Adrenal gland (tissue), 12 donors: Measurements from ENCODE around the gene CFLAR. TPM values are rescaled to one million over a fixed set of nuclear protein-coding genes. Genes with fewer than 3 reads are reported as not detected.

Experiments
- DNase-seq, 7 donors: peaks; one replicate each; pipeline ENCODE4 v3.0.0-alpha.2; 2019 to 2020
- H3K27ac ChIP-seq, 5 donors: fragments of 200-600 bp; sonication (generic) in 4 of 5; 1 replicate in 3 of 5; 2 replicates in 2 of 5; pipeline versions ENCODE4 v1.5.1 to v1.8.0; 2016 to 2020; ENCODE audit warnings: mild to moderate bottlenecking in 1 of 5
- H3K27me3 ChIP-seq: fragments of 200-600 bp; 2 replicates; pipeline ENCODE4 v1.8.0; 2021
- H3K36me3 ChIP-seq, 2 donors: fragments of 200-600 bp; replicated peaks in 1 of 2; 1 replicate in 1 of 2; 2 replicates in 1 of 2; pipeline versions ENCODE4 v1.5.1 to v1.8.0; 2018 to 2022
- H3K4me1 ChIP-seq, 2 donors: fragments of 200-600 bp; replicated peaks in 1 of 2; 1 replicate in 1 of 2; 2 replicates in 1 of 2; pipeline versions ENCODE4 v1.5.1 to v1.8.0; 2018 to 2021
- H3K4me3 ChIP-seq, 4 donors: fragments of 200-600 bp; sonication (generic) in 3 of 4; one replicate each; pipeline ENCODE4 v1.5.1; 2016 to 2018
- H3K9me3 ChIP-seq, 3 donors: fragments of 200-600 bp; sonication (generic) in 1 of 3; replicated peaks in 1 of 3; 1 replicate in 2 of 3; 2 replicates in 1 of 3; pipeline versions ENCODE4 v1.5.1 to v1.8.0; 2016 to 2021
- CTCF ChIP-seq, 6 experiments: fragments of 450-650 bp in 4 of 6; fragments of 200-600 bp in 2 of 6; sonication (generic) in 1 of 6; IDR thresholded peaks; 1 replicate in 5 of 6; 2 replicates in 1 of 6; pipeline versions ENCODE4 v1.5.1 to v1.8.0; 2016 to 2021; ENCODE audit warnings: antibody characterized with exemption in 6 of 6, mild to moderate bottlenecking in 2 of 6, moderate library complexity in 1 of 6
- POLR2A ChIP-seq, 2 donors: fragments of 450-650 bp; IDR thresholded peaks; one replicate each; pipeline ENCODE4 v1.6.1; 2017; ENCODE audit warnings: antibody characterized with exemption in 2 of 2, mild to moderate bottlenecking in 2 of 2, moderate library complexity in 1 of 2
- WGBS, 4 donors: extraction: QIAGEN DNeasy Blood & Tissue Kit in 2 of 4; methylation state at CpG; one replicate each; pipeline versions ENCODE4 v1.1.5 to v1.1.7; 2013 to 2017; 5-methylcytosine and 5-hydroxymethylcytosine counted together
- intact Hi-C, 2 donors: fragments of 100-400 bp; cut with DNase I; formaldehyde crosslinking; loops; one replicate each; pipeline versions ENCODE4 v1.14.1 to v1.15.0; 2022 to 2023
- polyA plus RNA-seq, 3 donors: library from polyadenylated mRNA; stranded (reverse); fragments of 200-250 nt in 2 of 3; fragments of 350-450 nt in 1 of 3; fragmentation: Illumina TruSeq in 1 of 3; extraction: RNeasy Lipid Tissue Mini Kit (QIAGEN cat#74804) in 1 of 3; gene quantifications; one replicate each; pipeline ENCODE4 v1.2.3, GENCODE V29; 2013 to 2014
- total RNA-seq, 9 donors: library from RNA; depleted of rRNA in 4 of 9; stranded (reverse); fragments of >200 nt in 4 of 9; fragments of 120-200 nt in 1 of 9; fragmentation: NEBNext Ultra II Directional in 1 of 9; extraction: Animal tissue kit (Norgen Biotek cat#: 25700) in 1 of 9; gene quantifications; one replicate each; pipeline versions ENCODE4 v1.1.0 to v1.2.4, GENCODE V29; 2013 to 2023
- donor health status: healthy with polysubstance abuse.
- donor health status: Bipolar disorder and iron deficiency.
- donor health status: DM: yes; HTN: yes; CAD: no.
- donor health status: DM: no; HTN: no; CAD: no.
- donor health status: DM: no; HTN: no; CAD: no.
- donor health status: DM: yes; HTN: yes; CAD: no.

CFLAR gene
- total and polyA plus RNA-seq, 12 donors: 47.1 to 267 (median 91.8) TPM

DNA sequence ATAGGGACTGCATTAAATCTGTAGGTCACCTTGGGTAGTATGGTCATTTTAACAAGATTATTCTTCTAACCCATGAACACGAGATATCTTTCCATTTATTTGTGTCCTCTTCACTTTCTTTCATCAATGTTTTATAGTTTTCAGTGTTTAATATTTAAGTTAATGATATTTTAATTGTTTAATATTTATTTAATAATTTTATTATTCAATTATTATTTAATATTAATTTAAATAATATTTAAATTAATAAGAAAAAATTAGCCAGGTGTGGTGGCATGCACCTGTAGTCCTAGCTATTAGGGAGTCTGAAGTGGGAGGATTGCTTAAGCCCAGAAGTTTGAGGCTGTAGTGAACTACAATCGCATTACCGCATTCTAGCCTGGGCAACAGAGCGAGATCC is 100.0 kb downstream of the CFLAR start:
- Histone ChIP-seq H3K27ac (no peak overlapping the region), H3K36me3 (peaks cover 0 to 7% of the 10 kb centered on the region in 2 donors), H3K27me3 (no peaks in the 10 kb centered on the region), H3K4me3 (no peak overlapping the region), H3K9me3 (no peaks in the 10 kb centered on the region), H3K4me1 (peaks cover 4 to 10% of the 10 kb centered on the region in 2 donors)
- DNase-seq: no peak
- 92 to 98% (median 95%) methylated on average over 4 of the region's 4 CpGs for WGBS, 4 donors
- TF ChIP-seq POLR2A (IDR thresholded peaks at IDR 0.05): no peak
- TF ChIP-seq CTCF (IDR thresholded peaks at IDR 0.05): no peak
- intact Hi-C loops: no loop called here

DNA sequence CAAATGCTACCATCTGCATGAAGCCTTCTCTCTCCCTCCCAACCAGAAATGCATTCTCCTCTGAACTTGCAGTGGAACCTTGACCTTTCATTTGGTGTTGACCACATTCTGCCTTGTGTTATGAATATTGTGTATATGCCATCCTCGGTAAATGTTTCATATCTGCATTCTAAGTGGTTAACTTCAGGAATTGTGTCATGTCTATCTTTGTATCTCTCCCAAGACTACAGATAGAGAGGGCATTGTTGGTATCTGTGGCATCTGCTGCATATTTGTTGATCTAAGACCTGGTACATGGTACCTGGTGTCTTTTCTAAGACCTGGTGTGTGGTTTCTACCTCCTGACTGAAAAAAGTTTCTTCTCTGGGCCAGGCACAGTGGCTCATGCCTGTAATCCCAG is 101.0 kb downstream of the CFLAR start:
- Histone ChIP-seq H3K4me3 (no peak overlapping the region), H3K27me3 (no peaks in the 10 kb centered on the region), H3K9me3 (no peaks in the 10 kb centered on the region), H3K4me1 (peaks cover 4 to 10% of the 10 kb centered on the region in 2 donors), H3K36me3 (peaks cover 0 to 7% of the 10 kb centered on the region in 2 donors), H3K27ac (no peak overlapping the region)
- no peak for TF ChIP-seq CTCF (IDR thresholded peaks at IDR 0.05)
- TF ChIP-seq POLR2A (IDR thresholded peaks at IDR 0.05): no peak
- WGBS, 4 donors: 58 to 73% (median 62%) methylated on average over 1 of the region's 1 CpG
- intact Hi-C loops: no loop called here
- DNase-seq: no peak

- no peak overlapping the region for H3K4me3 ChIP-seq
- peaks cover 4 to 10% of the 10 kb centered on the region in 2 donors for H3K4me1 ChIP-seq
- H3K36me3 ChIP-seq: peaks cover 0 to 7% of the 10 kb centered on the region in 2 donors
- H3K27ac ChIP-seq: no peak overlapping the region
- no peaks in the 10 kb centered on the region for H3K9me3 ChIP-seq
- WGBS, 4 donors: 88 to 100% (median 93%) methylated on average over 6 of the region's 6 CpGs
- H3K27me3 ChIP-seq: no peaks in the 10 kb centered on the region
- TF ChIP-seq POLR2A (IDR thresholded peaks at IDR 0.05) (no peak), CTCF (IDR thresholded peaks at IDR 0.05) (no peak)
- DNase-seq: no peak
- intact Hi-C loops: no loop called here
Measured at GRCh38 chr2:201218780-201219179, 102.8 kb downstream of the CFLAR start.

DNA sequence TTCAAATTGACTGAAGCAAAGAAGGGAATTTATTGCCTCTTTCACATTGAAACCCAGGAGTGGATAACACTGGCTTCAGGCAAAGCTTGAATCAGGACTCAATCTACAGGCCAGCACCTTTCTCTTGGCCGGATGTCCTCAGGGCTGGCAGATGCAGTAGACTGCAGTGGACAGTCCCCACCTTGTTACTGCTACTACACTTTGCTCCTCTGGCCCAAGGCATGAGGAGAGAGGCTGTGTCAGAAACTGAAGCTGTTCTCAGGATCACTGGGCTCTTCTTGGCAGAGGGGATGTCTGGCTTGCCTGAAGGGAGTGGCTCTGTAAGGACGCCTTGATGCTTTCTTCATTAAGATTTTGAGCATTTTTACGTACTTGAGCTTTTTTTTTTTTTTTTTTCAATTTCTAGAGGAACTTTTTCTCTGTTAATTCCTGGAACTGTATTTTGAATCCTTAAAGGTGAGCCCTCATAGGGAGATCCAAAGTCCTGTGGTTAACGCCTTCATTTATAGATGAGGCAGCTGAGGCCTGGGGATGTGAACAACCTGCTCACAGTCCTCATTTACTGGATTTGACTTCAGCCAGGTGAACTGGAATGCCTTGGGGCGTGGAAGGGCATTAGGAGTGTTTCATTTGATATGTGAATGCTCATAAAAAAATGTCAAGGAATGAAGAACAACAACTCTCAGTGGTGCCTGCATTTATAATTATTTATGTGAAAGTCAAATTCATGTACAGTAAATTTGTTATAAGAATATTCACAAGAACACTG is 103.5 kb downstream of the CFLAR start:
- TF ChIP-seq CTCF (IDR thresholded peaks at IDR 0.05): no peak
- no peak for TF ChIP-seq POLR2A (IDR thresholded peaks at IDR 0.05)
- Histone ChIP-seq H3K4me3 (no peak overlapping the region), H3K27me3 (no peaks in the 10 kb centered on the region), H3K9me3 (no peaks in the 10 kb centered on the region), H3K36me3 (peaks cover 0 to 7% of the 10 kb centered on the region in 2 donors), H3K4me1 (peaks cover 4 to 10% of the 10 kb centered on the region in 2 donors), H3K27ac (peak overlapping the region in 1 of 5 donors; percentile 18)
- intact Hi-C loops: no loop called here
- DNase-seq: no peak
- 85 to 90% (median 88%) methylated on average over 5 of the region's 5 CpGs for WGBS, 4 donors
